ENCODE data around the gene STX8.
A peak's percentile ranks its signal among the peaks of the same experiment; 100 is the strongest.
"Not testable (repeated sequence)": the region's sequence is repeated elsewhere in the genome, so short reads cannot be mapped to it uniquely, and the experiment has no call there.

The STX8 gene, protein sequence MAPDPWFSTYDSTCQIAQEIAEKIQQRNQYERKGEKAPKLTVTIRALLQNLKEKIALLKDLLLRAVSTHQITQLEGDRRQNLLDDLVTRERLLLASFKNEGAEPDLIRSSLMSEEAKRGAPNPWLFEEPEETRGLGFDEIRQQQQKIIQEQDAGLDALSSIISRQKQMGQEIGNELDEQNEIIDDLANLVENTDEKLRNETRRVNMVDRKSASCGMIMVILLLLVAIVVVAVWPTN

DNA sequence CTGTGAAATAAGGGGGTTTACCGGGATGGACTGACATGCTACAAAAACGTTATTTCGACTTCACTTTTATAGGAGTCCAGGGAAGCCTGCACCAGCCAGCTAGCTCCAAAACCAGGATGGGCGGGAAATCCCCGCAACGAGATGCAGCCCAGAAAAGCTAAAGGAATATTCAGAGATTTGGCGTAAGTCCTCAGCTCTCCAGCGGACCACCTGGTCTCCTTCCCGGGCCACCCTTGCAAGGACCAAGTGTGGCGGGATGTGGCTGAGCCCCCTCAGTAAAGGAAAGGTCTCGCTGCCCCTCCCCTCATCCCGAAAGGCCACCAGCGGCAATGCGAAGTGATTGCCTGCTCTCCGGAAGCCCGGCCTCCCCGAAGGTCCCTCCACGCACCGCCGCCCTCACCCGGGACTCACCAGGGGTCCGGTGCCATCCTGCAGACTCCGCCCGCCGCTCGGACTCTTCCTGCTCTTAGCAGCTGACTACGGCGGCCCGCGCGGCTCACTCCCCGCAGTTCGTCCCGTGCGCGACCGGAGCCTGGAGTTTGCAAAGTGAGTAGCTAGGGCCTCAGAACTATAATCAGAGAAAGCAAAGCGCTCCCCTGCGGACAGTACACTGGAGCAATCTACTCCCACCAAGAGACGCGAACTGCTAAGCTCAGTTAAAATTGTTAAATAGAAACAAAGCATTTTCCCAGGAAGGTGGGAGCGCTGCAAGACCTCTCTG is at the start of gene STX8:
STX8 (minus strand) TSS at position 440 of the 721 bp plus-strand sequence; CDS start at position 428, 12 bp downstream.
- peak; percentile 84 for DNase-seq (ENCODE audit: low spot score)

DNA sequence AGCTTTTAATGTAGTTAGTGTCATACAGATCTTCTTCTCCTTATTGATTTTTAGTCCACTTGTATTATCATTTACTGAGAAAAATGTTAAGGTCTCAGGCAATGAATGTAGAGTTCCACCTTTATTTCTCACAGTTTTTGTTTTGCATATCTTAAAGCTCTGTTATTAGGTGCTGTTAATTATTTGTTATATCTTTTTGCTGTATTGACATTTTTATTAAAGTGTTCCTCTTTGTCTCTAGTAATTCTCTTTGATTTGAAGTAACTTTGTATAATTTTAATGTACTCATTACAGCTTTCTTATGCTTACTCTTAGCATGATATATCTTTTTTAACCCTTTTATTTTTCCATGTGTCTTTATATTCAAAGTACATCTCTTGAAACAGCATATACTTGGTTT is 47.3 kb upstream of the STX8 start:
- DNase-seq (ENCODE audit: low spot score), result no peak

DNA sequence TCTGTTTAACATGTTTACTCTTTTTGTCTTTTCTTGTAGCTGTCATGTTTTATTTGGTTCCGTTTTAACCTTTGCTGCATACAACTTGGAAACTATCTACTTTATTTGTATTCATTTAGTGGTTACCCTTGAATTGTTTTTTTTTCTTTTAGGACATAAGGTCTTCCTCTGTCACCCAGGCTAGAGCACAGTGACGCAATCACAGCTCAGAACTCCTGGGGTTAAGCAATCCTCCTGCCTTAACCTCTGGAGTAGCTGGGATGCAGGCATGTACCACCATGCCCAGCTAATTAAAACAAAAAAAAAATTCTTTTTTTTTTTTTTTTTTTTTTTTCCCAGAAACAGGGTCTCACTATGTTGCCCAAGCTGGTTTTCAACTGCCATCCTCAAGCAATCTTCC is 39.9 kb upstream of the STX8 start:
- DNase-seq (ENCODE audit: low spot score), result no peak

DNA sequence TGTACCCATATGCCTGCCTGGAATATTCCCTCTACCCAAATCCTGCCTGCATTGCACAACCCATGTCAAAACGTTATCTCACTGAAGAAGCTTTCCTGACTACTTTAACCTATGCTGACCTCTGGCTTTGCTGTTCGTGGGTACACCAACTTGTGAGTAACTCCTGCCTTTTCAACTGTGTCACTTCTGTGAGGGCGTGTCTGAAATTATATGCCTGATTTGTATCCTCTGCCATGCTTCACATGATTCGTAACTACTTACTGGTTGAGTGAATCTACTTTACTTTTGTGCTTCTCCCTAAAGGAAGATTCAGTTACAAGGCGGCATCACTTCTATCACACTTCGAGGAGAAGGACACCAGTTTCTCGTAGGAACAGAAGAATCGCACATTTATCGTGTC is 36.4 kb upstream of the STX8 start:
- no peak for DNase-seq (ENCODE audit: low spot score)

DNA sequence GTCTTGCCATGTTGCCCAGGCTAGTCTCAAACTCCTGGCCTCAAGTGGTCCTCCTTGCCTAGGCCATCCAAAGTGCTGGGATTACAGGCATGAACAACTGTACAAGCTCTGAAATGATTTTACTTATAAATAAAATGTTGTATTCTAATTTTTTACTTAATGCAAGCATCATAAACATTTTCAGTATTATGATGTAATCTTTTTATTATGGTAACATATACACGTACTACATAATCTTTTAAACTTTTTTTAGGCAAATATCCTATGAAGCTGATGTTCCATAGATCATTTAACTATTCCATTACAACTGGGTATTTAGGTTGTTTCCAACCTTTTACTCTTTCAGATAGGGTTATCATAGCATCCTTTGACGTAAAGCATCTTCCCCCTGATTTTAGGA is 35.9 kb upstream of the STX8 start:
- no peak for DNase-seq (ENCODE audit: low spot score)

DNA sequence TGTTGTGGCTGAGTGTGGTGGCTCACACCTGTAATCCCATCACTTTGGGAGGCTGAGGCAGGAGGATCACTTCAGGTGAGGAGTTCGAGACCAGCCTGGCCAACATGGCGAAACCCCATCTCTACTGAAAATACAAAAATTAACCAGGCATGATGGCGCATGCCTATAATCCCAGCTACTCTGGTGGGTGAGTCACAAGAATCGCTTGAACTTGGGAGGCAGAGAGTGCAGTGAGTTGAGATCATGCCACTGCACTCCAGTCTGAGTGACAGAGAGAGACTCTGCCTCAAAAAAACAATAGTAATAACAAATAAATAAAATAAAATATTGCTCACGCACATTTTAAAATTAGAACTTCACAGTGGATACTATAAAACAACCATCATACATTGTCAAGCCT is 31.4 kb upstream of the STX8 start:
- not testable (repeated sequence) for DNase-seq (ENCODE audit: low spot score)

DNA sequence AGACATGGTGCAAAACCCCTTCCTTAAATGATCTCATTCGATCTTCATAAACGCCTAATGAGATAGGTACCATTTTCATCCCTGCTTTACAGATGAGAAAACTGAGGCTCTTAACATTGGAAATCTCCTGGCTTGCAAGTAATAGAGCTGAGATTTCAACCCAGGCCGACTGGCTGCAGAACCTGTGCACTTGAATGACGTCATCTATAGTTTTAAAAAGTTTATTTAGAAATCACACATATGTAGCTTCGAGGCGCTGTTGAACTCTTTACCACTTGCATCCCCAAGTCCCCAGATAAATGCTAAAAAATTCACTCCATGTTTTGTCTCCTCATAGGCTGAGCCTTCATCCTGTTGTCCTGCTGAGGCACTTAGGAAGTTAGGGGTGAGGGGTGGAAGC is 30.8 kb upstream of the STX8 start:
- DNase-seq (ENCODE audit: low spot score), result no peak

DNA sequence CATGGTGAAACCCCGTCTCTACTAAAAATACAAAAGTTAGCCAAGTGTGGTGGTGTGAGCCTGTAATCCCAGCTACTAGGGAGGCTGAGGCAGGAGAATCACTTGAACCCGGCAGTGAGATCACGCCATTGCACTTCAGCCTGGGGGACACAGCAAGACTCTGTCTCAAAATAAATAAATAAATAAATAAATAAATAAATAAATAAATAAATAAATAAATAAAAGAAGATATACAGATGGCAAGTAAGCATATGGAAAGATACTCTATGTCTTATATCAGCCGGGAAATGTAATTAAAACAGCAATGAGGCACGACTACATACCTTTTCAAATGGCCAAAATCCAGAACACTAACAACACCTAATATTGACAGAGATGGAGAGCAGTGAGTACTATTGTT is 29.0 kb upstream of the STX8 start:
- not testable (repeated sequence) for DNase-seq (ENCODE audit: low spot score)

DNA sequence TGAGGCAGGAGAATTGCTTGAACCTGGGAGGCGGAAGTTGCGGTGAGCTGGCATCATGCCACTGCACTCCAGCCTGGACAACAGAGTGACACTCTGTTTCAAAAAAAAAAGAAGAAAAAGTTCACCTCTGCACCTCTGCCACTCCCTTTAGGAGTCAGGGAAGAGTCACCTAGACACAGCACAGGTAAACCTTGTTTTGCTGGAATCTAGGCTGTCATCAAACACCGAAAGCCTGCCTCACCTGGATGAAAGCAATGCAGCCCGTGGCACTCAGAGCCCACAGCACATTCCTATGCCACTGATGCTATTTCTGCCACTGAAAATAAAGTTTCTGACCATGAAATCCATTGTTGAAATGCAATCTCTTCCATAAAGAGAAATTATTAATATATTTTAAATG is 23.0 kb upstream of the STX8 start:
- DNase-seq (ENCODE audit: low spot score), result no peak

DNA sequence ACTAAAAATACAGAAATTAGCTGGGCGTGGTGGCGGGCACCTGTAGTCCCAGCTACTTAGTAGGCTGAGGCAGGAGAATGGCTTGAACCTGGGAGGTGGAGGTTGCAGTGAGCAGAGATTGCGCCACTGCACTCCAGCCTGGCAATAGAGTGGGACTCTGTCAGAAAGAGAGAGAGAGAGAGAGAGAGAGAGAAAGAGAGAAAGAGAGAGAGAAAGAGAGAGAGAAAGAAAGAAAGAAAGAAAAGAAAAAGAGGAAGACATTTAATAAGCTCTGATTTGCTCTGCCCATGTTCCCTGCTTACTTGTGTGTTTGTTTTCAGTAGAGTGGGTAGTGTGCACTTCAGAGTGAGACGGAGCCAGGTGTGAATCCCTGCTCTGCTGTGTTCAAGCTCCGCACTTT is 22.0 kb upstream of the STX8 start:
- DNase-seq (ENCODE audit: low spot score), result not testable (repeated sequence)

DNA sequence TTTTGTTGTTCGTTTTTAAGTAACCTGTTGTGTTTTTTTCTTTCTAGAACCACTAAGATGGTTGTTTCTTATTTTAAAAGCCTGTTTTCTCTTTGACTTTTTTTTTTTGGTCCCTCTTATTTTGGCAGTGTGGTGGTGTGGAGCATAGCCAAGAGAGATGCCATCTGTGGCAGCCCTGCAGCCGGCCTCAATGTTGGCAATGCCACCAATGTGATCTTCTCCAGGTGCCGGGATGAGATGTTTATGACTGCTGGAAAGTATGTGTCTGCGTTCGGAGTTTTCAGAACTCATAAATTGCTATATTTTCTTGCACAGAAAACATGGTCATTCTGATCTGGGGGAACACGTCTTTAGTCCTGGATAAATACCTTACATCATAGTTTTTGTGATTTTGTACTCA is 18.4 kb upstream of the STX8 start:
- no peak for DNase-seq (ENCODE audit: low spot score)

DNA sequence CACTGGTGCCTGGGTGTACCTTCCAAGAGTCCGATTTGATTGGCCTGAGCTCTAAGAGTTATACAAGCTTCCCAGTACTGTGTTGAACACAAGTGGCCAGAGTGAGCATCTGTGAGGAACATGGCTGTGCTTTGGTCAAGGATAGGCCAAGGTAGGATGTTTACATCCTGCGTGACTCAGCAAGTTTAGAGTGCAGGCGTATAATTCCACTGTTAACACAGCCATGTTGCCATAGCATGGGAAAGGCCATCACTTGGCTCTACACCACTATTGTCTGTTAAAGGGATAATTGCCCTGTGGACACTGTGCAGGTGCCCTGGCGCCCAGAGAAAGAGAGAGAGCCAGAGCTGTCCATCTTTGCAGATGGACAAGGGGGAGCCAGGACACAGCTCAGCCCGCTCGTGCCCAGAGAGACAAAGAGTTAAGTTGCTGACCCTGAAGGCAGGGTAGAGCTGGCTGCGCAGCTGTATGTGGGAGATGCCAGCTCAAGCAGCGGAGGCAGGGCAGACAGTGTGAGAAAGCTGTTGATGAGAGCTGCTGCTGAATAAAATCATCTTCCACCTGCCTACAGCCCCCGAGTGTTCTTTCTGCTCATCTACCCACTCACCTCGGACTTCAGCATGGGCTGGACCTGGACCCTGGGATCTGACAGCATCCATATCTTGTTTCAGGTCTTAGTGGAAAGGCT is 12.5 kb upstream of the STX8 start:
- DNase-seq (ENCODE audit: low spot score), result no peak

DNA sequence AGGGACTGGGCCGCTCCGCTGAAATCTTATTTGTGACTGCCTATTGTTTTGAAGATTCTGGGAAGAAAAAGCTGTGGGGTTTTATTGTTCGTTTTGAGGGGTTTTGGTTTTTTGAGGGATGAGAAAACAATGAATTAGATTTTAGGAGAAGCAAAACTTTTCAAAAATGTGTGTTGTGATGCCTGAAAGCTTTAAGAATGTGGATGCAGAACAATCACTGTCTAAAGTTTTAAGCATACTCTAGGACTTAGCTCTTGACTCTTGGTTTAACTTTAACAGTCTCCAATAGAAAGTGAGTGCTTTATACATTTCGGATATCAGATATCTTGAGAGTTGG is 1.7 kb upstream of the STX8 start:
- no peak for DNase-seq (ENCODE audit: low spot score)

DNA sequence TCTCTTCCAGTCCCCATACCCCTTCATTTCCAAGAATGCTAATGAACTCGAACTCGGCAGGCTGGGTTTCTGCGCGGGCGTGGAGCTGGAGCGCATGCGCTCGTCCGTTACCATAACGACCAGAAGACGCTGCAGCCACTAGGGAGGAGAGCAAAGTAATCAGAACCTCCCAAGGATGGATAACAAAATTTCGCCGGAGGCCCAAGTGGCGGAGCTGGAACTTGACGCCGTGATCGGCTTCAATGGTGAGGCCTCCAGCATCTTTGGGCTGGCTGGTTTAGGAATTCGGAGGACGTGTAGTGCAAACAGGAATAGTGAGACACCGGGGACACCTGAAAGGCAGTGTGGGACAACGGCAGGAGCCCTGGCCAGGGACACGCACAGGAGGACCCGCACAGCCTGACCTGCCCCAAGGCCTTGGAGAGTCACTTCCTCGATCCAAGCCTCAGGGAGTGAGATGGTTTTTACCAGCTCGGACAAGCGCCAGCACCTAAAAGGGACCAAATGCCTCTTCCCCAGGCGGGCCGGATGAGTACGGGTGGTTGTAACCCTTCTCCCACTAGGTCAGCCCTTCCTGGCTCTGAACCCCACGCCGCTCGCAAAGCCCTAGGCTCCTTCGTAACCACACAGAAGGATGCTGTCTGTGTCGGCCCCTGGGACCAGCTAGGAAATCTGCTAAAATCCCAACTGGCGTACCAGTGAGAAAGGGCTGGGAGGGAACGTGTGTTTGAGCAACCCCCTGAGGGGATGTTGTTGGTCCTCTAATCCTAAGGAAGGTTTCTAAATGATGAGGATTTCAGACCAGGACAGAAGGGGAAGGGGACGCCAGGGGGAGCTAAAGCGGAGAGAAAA is 1.1 kb upstream of the STX8 start, which contains the start of gene CFAP52:
CFAP52 (plus strand) TSS at position 122 of the 852 bp plus-strand sequence; CDS start at position 176, 54 bp downstream.
- peak; percentile 84 for DNase-seq (ENCODE audit: low spot score)

DNA sequence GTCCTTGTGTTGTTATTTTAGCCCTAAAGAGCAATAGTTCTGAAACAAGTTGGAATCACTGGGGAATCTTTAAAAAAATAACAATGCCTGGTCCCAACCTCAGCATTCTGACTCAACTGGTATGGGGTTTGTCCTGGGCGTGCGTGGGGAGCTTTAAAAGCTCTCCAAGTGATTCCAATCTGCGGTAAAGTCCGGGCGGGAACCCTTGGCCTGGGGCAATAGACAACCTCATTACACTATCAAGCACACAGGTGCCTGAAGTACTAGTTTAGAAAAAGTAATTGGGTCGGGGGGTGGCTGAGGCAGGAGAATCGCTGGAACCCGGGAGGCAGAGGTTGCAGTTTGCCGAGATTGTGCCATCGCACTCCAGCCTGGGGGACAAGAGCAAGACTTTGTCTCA is 4.4 kb downstream of the STX8 start:
- DNase-seq (ENCODE audit: low spot score), result no peak

DNA sequence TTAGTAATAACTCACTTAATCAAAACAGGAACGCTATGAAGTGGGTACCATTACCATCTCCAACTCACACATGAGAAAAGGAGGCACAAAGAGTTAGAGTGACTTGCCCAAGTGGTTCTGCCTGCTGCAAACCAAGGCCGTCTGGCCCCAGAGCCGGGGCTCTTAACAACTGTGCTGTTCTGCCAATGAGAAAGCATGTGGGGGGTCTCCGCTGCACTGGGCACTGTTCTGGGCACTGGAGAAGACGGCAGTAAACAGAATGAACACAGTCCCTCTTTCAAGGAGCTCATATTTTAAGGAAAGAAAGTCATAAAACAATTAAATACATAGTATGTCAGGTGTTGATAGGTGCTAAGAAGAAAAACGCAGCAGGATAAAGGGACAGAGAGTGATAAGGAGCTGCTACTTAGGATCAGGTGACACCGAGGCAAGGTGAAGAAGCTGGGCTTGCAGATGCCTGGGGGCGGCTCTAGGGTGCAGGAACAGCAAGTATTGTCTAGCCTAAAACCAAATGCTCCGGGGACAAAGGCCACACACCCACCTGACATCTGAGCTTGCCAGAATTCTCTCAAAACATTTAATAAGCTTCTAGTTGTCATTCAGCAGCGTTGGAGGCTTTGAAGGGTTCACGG is 6.5 kb downstream of the STX8 start:
- DNase-seq (ENCODE audit: low spot score), result no peak

DNA sequence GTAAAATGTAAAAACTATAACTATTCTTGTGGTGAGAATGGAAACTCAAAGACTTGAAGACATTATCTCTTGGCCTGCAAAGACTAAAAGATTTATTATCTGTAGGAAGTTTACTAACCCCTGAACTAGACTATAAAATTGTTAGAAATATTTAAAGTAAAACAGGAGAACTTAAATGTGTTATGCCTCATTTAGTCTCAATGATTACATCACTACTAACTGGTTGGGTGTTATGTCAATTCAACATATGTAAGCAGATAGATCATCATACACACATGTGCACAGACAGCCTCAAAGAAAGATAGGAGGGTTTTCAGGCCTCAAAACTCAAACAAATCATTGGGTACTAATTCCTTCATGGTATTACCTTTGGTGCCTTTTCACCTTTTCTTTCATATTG is 7.6 kb downstream of the STX8 start:
- DNase-seq (ENCODE audit: low spot score), result no peak

DNA sequence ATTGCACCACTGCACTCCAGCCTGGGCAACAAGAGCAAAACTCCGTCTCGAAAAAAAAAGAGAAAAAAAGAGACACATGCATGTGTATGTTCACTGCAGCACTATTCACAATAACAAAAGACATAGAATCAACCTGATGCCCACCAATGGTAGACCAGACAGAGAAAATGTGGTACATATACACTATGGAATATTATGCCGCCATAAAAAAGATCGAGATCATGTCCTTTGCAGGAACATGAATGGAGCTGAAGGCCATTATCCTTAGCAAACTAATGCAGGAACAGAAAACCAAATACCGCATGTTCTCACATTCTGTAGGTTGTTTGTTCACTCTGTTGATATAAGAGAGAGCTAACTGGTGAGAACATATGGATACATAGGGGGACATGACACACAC is 8.9 kb downstream of the STX8 start:
- DNase-seq (ENCODE audit: low spot score), result not testable (repeated sequence)

DNA sequence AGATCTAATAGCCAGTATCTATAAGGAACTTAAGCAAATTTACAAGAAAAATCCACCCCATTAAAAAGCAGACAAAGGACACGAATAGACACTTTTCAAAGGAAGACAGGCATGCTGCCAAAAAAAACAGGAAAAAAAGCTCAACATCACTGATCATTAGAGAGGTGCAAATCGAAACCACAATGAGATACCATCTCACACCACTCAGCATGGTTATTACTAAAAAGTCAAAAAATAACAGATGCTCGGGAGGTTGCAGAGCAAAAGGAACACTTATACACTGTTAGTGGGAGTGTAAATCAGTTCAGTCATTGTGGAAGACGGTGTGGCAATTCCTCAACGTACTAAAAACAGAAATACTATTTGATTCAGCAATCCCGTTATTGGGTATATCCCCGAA is 9.6 kb downstream of the STX8 start:
- DNase-seq (ENCODE audit: low spot score), result peak; percentile 39

DNA sequence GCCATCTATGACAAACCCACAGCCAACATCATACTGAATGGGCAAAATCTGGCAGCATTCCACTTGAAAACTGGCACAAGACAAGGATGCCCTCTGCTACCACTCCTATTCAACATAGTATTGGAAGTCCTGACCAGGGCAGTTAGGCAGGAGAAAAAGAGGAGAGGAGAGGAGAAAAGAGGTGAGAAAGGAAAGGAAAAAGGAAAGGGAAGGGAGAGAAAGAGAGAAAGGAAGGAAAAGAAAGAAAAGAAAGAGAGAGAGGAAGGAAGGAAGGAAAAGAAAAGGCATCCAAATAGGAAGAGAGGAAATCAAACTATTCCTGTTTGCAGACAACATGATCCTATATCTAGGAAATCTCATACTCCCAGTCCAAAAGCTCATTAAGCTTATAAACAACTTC is 11.5 kb downstream of the STX8 start:
- DNase-seq (ENCODE audit: low spot score), result no peak

DNA sequence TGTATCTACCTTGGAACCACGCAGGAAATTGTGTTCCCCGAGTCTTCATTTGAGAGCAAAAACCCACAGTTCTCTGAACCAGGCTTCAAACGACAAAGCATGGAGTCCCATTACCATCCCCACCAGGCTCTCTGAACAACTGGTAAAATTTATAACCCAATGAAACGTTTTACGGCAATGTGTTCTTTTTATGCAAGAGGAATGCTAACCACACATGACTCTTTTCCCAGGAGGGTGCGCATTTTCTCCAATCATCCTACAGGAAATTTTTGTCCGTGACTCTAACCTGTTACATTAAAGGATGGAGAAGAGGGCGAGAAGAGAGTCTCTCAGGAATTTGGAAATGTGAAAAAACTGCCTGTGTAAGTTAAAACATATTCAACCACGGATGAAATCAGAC is 17.8 kb downstream of the STX8 start:
- no peak for DNase-seq (ENCODE audit: low spot score)

Data from CD4-positive, alpha-beta T cell treated with Interleukin-2 at 100 ng/mL for 4 hours (primary cell).